B cell (primary cell): Measurements from ENCODE around the gene SYCE3.

ENCODE experiments used
- EZH2 ChIP-seq: IDR thresholded peaks from 2 replicates; pipeline ENCODE4 v1.6.1; 2012; ENCODE audit warnings: borderline replicate concordance, low read depth, mild to moderate bottlenecking, moderate library complexity, low read length; ENCODE audit not compliant: insufficient read depth, poor library complexity, severe bottlenecking
- TF ChIP-seq, protein P1 (sequence below): fragments of 200-600 bp; IDR thresholded peaks from one replicate; pipeline ENCODE4 v1.8.0; 2022; ENCODE audit warnings: antibody characterized with exemption, mild to moderate bottlenecking

GRCh38 chr22:50507991-50508884 lies 54.5 kb downstream of the SYCE3 start, which contains the start of gene NCAPH2:
- TF ChIP-seq, protein P1, sequence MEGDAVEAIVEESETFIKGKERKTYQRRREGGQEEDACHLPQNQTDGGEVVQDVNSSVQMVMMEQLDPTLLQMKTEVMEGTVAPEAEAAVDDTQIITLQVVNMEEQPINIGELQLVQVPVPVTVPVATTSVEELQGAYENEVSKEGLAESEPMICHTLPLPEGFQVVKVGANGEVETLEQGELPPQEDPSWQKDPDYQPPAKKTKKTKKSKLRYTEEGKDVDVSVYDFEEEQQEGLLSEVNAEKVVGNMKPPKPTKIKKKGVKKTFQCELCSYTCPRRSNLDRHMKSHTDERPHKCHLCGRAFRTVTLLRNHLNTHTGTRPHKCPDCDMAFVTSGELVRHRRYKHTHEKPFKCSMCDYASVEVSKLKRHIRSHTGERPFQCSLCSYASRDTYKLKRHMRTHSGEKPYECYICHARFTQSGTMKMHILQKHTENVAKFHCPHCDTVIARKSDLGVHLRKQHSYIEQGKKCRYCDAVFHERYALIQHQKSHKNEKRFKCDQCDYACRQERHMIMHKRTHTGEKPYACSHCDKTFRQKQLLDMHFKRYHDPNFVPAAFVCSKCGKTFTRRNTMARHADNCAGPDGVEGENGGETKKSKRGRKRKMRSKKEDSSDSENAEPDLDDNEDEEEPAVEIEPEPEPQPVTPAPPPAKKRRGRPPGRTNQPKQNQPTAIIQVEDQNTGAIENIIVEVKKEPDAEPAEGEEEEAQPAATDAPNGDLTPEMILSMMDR, result no peak
- no peak for TF ChIP-seq EZH2
